Esophagus muscularis mucosa (tissue), 4 donors: Measurements from ENCODE around the gene TMEM120B. TPM values are rescaled to one million over a fixed set of nuclear protein-coding genes. Genes with fewer than 3 reads are reported as not detected.
"Not testable (repeated sequence)": the region's sequence is repeated elsewhere in the genome, so short reads cannot be mapped to it uniquely, and the experiment has no call there.

Source experiments
- DNase-seq: peaks from one replicate; pipeline ENCODE4 v3.0.0-alpha.2; 2017; ENCODE audit errors: extremely low spot score
- H3K27ac ChIP-seq, 4 donors: fragments of 200-600 bp; sonication (generic); replicated peaks in 1 of 4; 1 replicate in 3 of 4; 2 replicates in 1 of 4; pipeline ENCODE4 v1.5.1; 2016 to 2019; ENCODE audit warnings: mild to moderate bottlenecking in 1 of 4
- H3K27me3 ChIP-seq, 4 donors: fragments of 200-600 bp; sonication (generic); one replicate each; pipeline versions ENCODE4 v1.5.1 to v1.6.0; 2016 to 2019
- H3K36me3 ChIP-seq, 4 donors: fragments of 200-600 bp; sonication (generic); one replicate each; pipeline ENCODE4 v1.5.1; 2016 to 2019
- H3K4me1 ChIP-seq, 4 donors: fragments of 200-600 bp; sonication (generic); one replicate each; pipeline ENCODE4 v1.5.1; 2016 to 2019
- H3K4me3 ChIP-seq, 4 donors: fragments of 200-600 bp; sonication (generic); 1 replicate in 2 of 4; 2 replicates in 2 of 4; pipeline ENCODE4 v1.5.1; 2016 to 2019; ENCODE audit warnings: mild to moderate bottlenecking in 4 of 4, moderate library complexity in 1 of 4
- H3K9me3 ChIP-seq, 4 donors: fragments of 200-600 bp; sonication (generic); 1 replicate in 3 of 4; 2 replicates in 1 of 4; pipeline ENCODE4 v1.5.1; 2016 to 2019
- EP300 ChIP-seq: sonication (generic); formaldehyde crosslinking; IDR thresholded peaks from one replicate; pipeline ENCODE4 v1.6.1; 2017; ENCODE audit warnings: antibody characterized with exemption
- POLR2A ChIP-seq: fragments of 450-650 bp; IDR thresholded peaks from one replicate; pipeline ENCODE4 v1.6.1; 2017; ENCODE audit warnings: antibody characterized with exemption, moderate library complexity, mild to moderate bottlenecking, low read depth
- POLR2AphosphoS5 ChIP-seq, 2 donors: sonication (generic); formaldehyde crosslinking; IDR thresholded peaks; one replicate each; pipeline ENCODE4 v1.6.1; 2017; ENCODE audit warnings: antibody characterized with exemption in 2 of 2
- WGBS: methylation state at CpG from one replicate; pipeline ENCODE4 v1.1.5; 2018; 5-methylcytosine and 5-hydroxymethylcytosine counted together
- intact Hi-C: fragments of 100-400 bp; cut with DNase I; formaldehyde crosslinking; loops from one replicate; pipeline ENCODE4 v1.15.1; 2023
- total RNA-seq, 4 donors: library from RNA; depleted of rRNA; stranded (reverse); fragments of >200 nt; gene quantifications; one replicate each; pipeline versions ENCODE4 v1.1.0 to v1.2.1, GENCODE V29; 2016
- TF ChIP-seq, protein P1 (sequence below), 3 experiments: fragments of 200-600 bp in 2 of 3; fragments of 450-650 bp in 1 of 3; sonication (generic) in 2 of 3; IDR thresholded peaks; one replicate each; pipeline ENCODE4 v1.5.1; 2017 to 2019; ENCODE audit warnings: antibody characterized with exemption in 3 of 3, mild to moderate bottlenecking in 2 of 3, moderate library complexity in 1 of 3

The TMEM120B gene
- total RNA-seq, 4 donors from 2014 or later = 4.5 to 14.1 (median 6.4) TPM

DNA sequence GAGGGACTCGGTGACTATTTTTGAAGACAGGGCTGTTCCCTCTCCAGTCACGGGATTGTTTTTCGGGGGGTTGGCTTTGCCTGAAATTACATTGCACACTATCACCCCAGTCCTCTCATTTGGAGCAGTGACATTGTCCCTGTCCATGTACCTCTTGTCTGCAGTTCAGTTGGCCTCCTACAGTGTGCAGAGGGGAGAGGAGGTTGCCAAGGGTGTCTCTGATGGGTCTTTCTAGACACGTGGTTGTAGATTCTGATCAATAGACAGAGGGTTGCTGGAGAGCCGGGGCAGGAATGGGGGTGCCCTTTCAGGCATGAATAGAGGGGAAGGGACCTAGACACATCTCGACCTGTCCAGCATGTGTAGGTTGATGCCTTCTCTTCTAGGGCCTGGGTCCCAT lies 1.2 kb downstream of the TMEM120B start:
- peaks cover 20 to 53% (median 37%) of the 10 kb centered on the region in 4 donors for H3K4me1 ChIP-seq
- 52% methylated on average over 6 of the region's 6 CpGs for WGBS
- peak overlapping the region; percentile 84 to 93 (median 88) for H3K27ac ChIP-seq
- no peak for DNase-seq
- intact Hi-C loops = no loop called here
- H3K36me3 ChIP-seq = no peaks in the 10 kb centered on the region
- TF ChIP-seq POLR2AphosphoS5 (IDR thresholded peaks at IDR 0.05) (no peak), EP300 (no peak), POLR2A (no peak)
- TF ChIP-seq, protein P1, sequence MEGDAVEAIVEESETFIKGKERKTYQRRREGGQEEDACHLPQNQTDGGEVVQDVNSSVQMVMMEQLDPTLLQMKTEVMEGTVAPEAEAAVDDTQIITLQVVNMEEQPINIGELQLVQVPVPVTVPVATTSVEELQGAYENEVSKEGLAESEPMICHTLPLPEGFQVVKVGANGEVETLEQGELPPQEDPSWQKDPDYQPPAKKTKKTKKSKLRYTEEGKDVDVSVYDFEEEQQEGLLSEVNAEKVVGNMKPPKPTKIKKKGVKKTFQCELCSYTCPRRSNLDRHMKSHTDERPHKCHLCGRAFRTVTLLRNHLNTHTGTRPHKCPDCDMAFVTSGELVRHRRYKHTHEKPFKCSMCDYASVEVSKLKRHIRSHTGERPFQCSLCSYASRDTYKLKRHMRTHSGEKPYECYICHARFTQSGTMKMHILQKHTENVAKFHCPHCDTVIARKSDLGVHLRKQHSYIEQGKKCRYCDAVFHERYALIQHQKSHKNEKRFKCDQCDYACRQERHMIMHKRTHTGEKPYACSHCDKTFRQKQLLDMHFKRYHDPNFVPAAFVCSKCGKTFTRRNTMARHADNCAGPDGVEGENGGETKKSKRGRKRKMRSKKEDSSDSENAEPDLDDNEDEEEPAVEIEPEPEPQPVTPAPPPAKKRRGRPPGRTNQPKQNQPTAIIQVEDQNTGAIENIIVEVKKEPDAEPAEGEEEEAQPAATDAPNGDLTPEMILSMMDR (IDR thresholded peaks at IDR 0.05) = no peak
- H3K4me3 ChIP-seq = peak overlapping the region; percentile 82 to 97 (median 90)
- H3K27me3 ChIP-seq = no peaks in the 10 kb centered on the region
- H3K9me3 ChIP-seq = no peaks in the 10 kb centered on the region

DNA sequence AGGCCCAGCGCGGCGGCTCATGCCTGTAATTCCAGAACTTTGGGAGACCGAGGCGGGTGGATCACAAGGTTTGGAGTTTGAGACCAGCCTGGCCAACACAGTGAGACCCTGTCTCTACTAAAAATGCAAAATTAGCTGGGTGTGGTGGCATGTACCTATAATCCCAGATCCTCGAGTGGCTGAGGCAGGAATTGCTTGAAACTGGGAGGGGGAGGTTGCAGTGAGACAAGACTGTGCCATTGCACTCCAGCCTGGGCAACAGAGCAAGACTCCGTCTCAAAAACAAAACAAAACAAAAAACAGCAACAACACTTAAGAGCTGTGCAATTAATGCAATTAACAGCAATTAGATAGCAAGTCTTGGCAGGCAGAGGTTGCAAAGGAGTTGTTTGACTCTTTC lies 2.5 kb downstream of the TMEM120B start:
- H3K36me3 ChIP-seq, DNase-seq, H3K27me3 ChIP-seq, intact Hi-C loops, H3K4me3 ChIP-seq, H3K27ac ChIP-seq, H3K9me3 ChIP-seq: not testable (repeated sequence)
- peaks cover 20 to 53% (median 36%) of the 10 kb centered on the region in 4 donors for H3K4me1 ChIP-seq
- WGBS = 92% methylated on average over 7 of the region's 7 CpGs

DNA sequence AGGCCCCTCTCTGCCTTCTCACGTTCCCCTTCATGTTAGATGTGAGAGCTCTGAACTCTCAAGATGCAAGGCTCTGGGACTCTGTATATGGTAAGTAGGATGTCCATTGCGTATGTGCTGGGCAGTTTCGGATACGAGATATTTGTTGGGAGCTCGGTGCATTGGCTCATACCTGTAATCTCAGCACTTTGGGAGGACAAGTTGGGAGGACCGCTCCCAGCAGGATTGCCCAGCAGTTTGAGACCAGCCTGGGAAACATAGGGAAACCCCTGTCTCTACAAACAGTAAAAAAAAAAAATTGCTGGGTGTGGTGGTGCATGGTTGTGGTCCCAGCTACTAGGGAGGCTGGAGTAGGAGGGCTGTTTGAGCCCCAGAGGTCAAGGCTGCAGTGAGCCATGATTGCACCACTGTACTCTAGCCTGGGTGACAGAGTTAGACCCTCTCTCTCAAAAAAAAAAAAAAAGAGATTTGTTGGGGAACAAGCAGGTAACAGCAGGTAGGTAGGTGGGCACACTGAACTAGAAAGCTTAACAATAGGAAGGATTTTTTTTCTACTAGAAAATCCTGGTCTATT lies 3.4 kb downstream of the TMEM120B start:
- no peak for DNase-seq
- H3K36me3 ChIP-seq = no peaks in the 10 kb centered on the region
- H3K27me3 ChIP-seq = no peaks in the 10 kb centered on the region
- H3K4me3 ChIP-seq = no peak overlapping the region
- no peaks in the 10 kb centered on the region for H3K9me3 ChIP-seq
- H3K27ac ChIP-seq = no peak overlapping the region
- peaks cover 20 to 56% (median 36%) of the 10 kb centered on the region in 4 donors for H3K4me1 ChIP-seq
- WGBS = 93% methylated on average over 5 of the region's 6 CpGs
- intact Hi-C loops = no loop called here
- TF ChIP-seq, protein P1 (IDR thresholded peaks at IDR 0.05) = no peak
- TF ChIP-seq POLR2A (no peak), POLR2AphosphoS5 (IDR thresholded peaks at IDR 0.05) (no peak), EP300 (no peak)

DNA sequence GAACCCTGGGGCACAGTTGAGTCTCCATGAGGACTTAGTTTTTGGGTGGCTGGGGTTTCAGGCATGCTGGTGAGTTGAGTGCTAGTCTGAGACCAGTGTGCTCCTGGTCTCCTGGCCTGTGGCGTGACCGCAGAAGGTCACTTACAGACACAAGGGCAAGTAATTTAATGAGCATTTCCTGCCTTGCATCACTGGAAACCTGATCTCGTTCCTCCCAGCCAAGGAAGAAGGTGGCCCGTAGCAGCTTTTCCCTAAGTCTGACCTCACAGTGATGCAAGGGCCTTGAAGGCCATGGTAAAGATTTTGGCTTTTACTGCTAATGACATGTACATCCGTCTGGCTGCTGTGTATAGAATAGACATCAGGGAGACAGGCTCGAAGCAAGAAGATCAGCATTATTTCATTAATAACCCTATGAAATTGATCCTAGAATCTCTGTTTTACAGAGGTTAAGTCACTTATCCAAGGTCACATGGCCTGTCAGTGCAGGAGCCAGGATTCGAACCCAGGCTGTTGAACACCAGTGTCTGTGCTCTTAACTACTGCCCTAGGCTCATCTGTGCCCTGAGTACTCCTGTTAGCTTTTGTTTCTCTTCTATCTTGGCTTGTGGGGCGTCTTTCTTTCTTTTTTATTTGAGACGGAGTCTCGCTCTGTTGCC lies 4.6 kb downstream of the TMEM120B start:
- 74% methylated on average over 10 of the region's 10 CpGs for WGBS
- Histone ChIP-seq H3K4me1 (peaks cover 12 to 45% (median 27%) of the 10 kb centered on the region in 4 donors), H3K9me3 (no peaks in the 10 kb centered on the region), H3K27me3 (no peaks in the 10 kb centered on the region), H3K36me3 (no peaks in the 10 kb centered on the region), H3K27ac (no peak overlapping the region), H3K4me3 (no peak overlapping the region)
- intact Hi-C loops = no loop called here
- TF ChIP-seq, protein P1 (IDR thresholded peaks at IDR 0.05) = no peak
- TF ChIP-seq POLR2AphosphoS5 (IDR thresholded peaks at IDR 0.05) = no peak
- no peak for TF ChIP-seq EP300
- no peak for TF ChIP-seq POLR2A
- DNase-seq = no peak

DNA sequence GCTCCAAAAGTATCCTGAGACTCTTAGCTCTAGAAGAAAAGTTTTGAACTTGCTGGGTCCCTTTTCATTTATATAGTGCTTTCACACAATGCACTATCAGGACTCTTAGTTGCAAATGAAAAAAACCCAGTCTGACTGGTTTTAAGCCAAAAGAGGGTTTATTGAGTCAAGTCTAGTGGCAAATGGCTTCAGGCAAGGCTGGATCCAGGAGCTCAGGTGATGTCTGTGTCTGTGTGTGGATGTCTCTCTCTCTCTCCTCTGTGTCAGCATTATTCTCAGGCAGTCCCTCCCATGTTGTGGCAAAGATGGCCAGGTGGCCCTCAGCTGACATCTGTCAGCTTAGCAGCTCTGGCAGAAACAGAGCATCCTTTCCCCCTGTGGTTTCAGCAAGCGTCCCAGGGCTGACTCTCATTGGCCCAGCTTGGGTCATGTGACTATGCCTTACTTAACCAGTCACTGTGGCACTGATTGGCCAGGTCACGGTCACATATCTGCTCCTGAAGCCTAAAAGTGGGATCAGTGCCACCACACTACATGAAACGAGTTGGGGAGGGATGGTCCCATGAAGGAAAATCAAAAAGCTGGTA lies 6.2 kb downstream of the TMEM120B start:
- no peak overlapping the region for H3K4me3 ChIP-seq
- H3K36me3 ChIP-seq = no peaks in the 10 kb centered on the region
- H3K9me3 ChIP-seq = no peaks in the 10 kb centered on the region
- DNase-seq = no peak
- intact Hi-C loops = no loop called here
- 100% methylated on average over 3 of the region's 3 CpGs for WGBS
- TF ChIP-seq EP300 = no peak
- no peak for TF ChIP-seq POLR2A
- TF ChIP-seq, protein P1 (IDR thresholded peaks at IDR 0.05) = no peak
- TF ChIP-seq POLR2AphosphoS5 (IDR thresholded peaks at IDR 0.05) = no peak
- H3K27me3 ChIP-seq = no peaks in the 10 kb centered on the region
- H3K4me1 ChIP-seq = peaks cover 5 to 35% (median 17%) of the 10 kb centered on the region in 4 donors
- H3K27ac ChIP-seq = no peak overlapping the region
